Thoracic aorta (tissue), 2 donors: Measurements from ENCODE around the gene FTCDNL1. TPM values are rescaled to one million over a fixed set of nuclear protein-coding genes. Genes with fewer than 3 reads are reported as not detected.

ENCODE experiments used
- ATAC-seq: fragments of 150-250 bp; one replicate; pipeline ENCODE4 v1.8.0; 2017; ENCODE audit warnings: low read depth; ENCODE audit not compliant: insufficient number of reproducible peaks, low FRiP score
- DNase-seq: peaks from one replicate; pipeline ENCODE4 v3.0.0-alpha.2; 2020; ENCODE audit warnings: low spot score
- H3K27ac ChIP-seq, 2 donors: fragments of 200-600 bp; sonication (generic); 1 replicate in 1 of 2; 2 replicates in 1 of 2; pipeline ENCODE4 v1.5.1; 2016; ENCODE audit warnings: mild to moderate bottlenecking in 2 of 2, moderate library complexity in 2 of 2
- H3K27me3 ChIP-seq: fragments of 200-600 bp; sonication (generic); replicated peaks from 2 replicates; pipeline ENCODE4 v1.6.0; 2016; ENCODE audit warnings: mild to moderate bottlenecking; ENCODE audit not compliant: insufficient read depth
- H3K36me3 ChIP-seq: fragments of 200-600 bp; sonication (generic); one replicate; pipeline ENCODE4 v1.5.1; 2016
- H3K4me1 ChIP-seq, 2 donors: fragments of 200-600 bp; sonication (generic); 1 replicate in 1 of 2; 2 replicates in 1 of 2; pipeline versions ENCODE4 v1.5.1 to v1.6.0; 2016; ENCODE audit warnings: low read depth in 2 of 2, mild to moderate bottlenecking in 1 of 2; ENCODE audit not compliant: control insufficient read depth in 1 of 2
- H3K4me3 ChIP-seq: fragments of 200-600 bp; sonication (generic); 2 replicates; pipeline ENCODE4 v1.5.1; 2016; ENCODE audit warnings: mild to moderate bottlenecking
- H3K9me3 ChIP-seq: fragments of 200-600 bp; sonication (generic); 2 replicates; pipeline ENCODE4 v1.5.1; 2016
- CTCF ChIP-seq: fragments of 200-600 bp; sonication (generic); IDR thresholded peaks from one replicate; pipeline ENCODE4 v1.5.1; 2019; ENCODE audit warnings: antibody characterized with exemption
- total RNA-seq, 2 donors: library from RNA; depleted of rRNA; stranded (reverse); fragments of >200 nt; gene quantifications; one replicate each; pipeline versions ENCODE4 v1.1.0 to v1.2.3, GENCODE V29; 2016

The FTCDNL1 gene
- 1 to 10 TPM in 1 of 2 donors, not detected in 1; 3.4 TPM for total RNA-seq

DNA sequence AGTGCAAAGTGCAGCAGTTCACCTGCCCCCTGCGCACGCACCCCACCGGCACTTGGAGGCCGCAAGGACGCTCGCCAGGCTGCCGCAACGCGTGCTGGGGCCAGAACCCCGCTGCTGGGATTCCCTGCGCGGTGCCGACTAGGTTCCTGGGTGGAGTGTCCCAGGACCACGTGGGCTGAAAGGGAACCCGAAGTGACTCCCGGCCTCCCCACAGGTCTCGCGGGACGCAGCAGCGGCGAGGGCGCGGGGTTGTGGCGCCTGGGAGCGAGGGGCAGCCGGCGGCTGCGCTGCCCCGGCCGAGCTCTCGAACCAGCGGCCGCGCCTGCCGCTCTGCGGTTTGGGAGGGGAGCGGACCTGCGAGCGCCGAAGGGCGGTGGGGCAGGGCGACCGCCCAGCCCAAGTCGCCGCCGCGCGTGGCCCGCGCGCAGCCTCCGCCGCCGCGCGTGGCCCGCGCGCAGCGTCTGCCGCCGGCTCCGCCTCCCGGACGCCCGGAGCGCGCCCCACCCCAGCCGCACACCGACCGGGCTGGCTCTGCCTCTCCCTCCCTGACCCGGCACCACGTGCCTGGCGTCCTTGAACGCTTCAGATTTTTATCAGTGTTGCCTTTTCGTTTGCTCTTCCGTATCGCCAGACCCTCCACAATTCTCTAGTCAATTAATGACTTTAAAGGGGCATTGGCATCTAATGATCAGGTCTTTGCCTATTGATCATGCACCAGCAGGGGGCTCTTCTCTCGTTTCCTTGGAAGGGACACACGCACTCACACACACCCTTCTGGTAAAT, at the start of gene FTCDNL1:
TSS of gene FTCDNL1 (minus strand) at position 475 of the 783 bp plus-strand sequence. CDS start 2,230 bp downstream, outside the sequence.
- peak within 1 kb of the TSS; percentile 72 for H3K4me3 ChIP-seq
- H3K9me3 ChIP-seq: no peaks in the 10 kb centered on the region
- TF ChIP-seq CTCF: no peak
- H3K27ac ChIP-seq: no peak within 1 kb of the TSS
- H3K27me3 ChIP-seq: peaks cover 11% of the 10 kb centered on the region
- ATAC-seq (no peak), DNase-seq (no peak)
- no peaks in the 10 kb centered on the region for H3K4me1 ChIP-seq
- H3K36me3 ChIP-seq: no peaks in the 10 kb centered on the region

DNA sequence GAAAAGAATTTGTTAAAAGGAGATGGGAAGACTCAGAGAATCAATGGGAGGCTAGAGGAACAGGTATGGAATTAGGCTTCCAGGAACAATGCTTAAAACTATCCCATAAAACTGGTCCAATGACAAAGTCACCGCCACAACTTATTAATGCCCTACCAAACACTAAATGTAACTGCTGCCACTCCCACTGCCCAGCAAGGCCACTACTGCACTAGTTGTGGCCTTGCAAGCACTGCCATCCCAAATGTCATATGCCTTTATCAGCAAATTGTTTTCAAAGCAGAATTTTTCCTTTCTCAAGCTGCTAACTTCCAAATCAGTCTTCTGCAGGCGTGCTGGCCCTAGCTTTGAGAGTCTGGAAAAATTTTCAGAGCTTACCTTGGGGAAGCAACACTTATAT, 45.6 kb upstream of the FTCDNL1 start:
- ATAC-seq: no peak
- no peak for DNase-seq
- no peak for TF ChIP-seq CTCF
- H3K4me3 ChIP-seq: no peak overlapping the region
- no peaks in the 10 kb centered on the region for H3K9me3 ChIP-seq
- H3K4me1 ChIP-seq: no peaks in the 10 kb centered on the region
- H3K36me3 ChIP-seq: no peaks in the 10 kb centered on the region
- H3K27ac ChIP-seq: no peak overlapping the region
- H3K27me3 ChIP-seq: no peaks in the 10 kb centered on the region

DNA sequence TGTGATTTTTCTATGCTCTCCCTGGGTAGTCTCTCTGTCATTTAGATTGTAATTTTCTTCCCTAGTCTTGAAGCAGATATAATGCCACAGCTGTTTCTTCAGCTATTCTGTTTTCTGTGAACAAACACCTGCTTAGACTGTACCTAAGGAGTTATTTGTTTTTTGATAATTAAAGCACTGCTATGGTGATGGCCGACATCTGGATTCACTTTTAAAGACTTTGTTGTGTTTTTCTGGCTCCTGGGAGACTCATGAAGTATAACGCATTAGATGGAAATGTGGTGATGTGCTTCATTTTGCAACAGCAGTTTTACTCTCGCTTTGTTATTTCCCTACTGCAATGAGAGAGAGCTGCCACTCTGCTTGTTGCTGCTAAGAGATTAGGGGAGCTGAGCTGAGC, 44.4 kb upstream of the FTCDNL1 start:
- no peak overlapping the region for H3K4me3 ChIP-seq
- H3K4me1 ChIP-seq: no peaks in the 10 kb centered on the region
- H3K27me3 ChIP-seq: no peaks in the 10 kb centered on the region
- ATAC-seq (no peak), DNase-seq (no peak)
- no peaks in the 10 kb centered on the region for H3K36me3 ChIP-seq
- H3K27ac ChIP-seq: no peak overlapping the region
- no peak for TF ChIP-seq CTCF
- H3K9me3 ChIP-seq: no peaks in the 10 kb centered on the region

DNA sequence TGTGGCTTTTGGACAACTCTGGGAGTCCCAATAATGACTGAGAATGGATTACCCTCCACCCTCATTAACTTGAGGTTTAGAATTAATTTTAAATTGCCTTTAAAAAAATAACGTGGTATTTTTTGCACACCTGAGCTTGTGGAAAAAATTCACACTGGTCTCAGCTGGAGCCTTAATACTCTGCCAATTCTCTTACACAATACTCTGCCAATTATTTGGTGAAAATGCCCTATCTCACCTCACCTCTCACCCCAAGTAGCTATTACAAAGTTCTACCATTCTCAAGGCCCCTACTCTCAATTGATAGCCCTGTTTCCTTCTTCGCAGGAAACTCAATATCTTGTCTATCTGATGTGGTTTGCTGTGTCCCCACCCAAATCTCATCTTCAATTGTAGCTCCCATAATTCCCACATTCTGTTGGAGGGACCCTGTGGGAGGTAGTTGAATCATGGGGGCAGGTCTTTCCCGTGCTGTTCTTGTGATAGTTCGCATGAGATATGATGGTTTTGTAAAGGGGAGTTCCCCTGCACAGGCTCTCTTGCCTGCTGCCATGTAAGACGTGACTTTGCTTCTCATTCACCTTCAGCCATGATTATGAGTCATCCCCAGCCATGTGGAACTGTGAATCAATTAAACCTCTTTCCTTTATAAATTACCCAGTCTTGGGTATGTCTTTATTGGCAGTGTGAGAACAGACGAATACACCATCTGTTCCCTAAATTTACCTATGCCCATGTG, 32.7 kb upstream of the FTCDNL1 start:
- no peaks in the 10 kb centered on the region for H3K9me3 ChIP-seq
- H3K36me3 ChIP-seq: no peaks in the 10 kb centered on the region
- no peak overlapping the region for H3K4me3 ChIP-seq
- DNase-seq (no peak), ATAC-seq (no peak)
- H3K4me1 ChIP-seq: no peaks in the 10 kb centered on the region
- no peaks in the 10 kb centered on the region for H3K27me3 ChIP-seq
- no peak for TF ChIP-seq CTCF
- no peak overlapping the region for H3K27ac ChIP-seq

DNA sequence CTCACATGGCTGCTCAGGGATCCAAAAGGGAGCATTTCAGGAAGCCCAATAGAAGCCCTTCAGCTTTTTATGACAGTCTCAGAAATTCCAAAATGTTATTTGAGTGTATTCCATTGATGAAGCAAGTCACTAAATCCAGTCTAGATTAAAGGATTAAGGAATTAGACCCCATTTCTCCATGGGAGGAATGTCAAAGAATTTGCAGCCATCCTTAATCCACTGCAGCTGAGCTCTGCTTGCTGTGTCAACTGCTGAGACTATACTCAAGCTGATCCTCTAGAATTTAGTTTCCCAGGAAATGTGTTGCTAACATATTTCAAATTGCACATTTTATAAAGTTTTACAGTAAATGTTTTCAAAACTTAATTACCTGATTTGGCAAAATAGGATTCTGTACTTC, 31.7 kb upstream of the FTCDNL1 start:
- TF ChIP-seq CTCF: no peak
- DNase-seq (no peak), ATAC-seq (no peak)
- no peaks in the 10 kb centered on the region for H3K4me1 ChIP-seq
- H3K27me3 ChIP-seq: no peaks in the 10 kb centered on the region
- no peak overlapping the region for H3K27ac ChIP-seq
- H3K36me3 ChIP-seq: no peaks in the 10 kb centered on the region
- no peak overlapping the region for H3K4me3 ChIP-seq
- no peaks in the 10 kb centered on the region for H3K9me3 ChIP-seq
